H1 (cell line): ENCODE data around the gene TIMP4. TPM values are rescaled to one million over a fixed set of nuclear protein-coding genes. Genes with fewer than 3 reads are reported as not detected.

Experiments
- CTCF ChIA-PET: fragments of 300-600 bp; sonication (Branson Sonifier 250); formaldehyde crosslinking; loops from one replicate; lab custom pipeline; 2021; ENCODE audit not compliant: partially characterized antibody; lab: Charles Lee
- POLR2A ChIA-PET: fragments of 300-600 bp; sonication (Branson Sonifier 250); formaldehyde crosslinking; loops from one replicate; lab custom pipeline; 2021; ENCODE audit warnings: inconsistent platforms; ENCODE audit not compliant: partially characterized antibody; lab: Charles Lee
- DNase-seq, 2 experiments: peaks; one replicate each; pipeline versions ENCODE4 v3.0.0 to v3.0.0-alpha.2; 2010 to 2022; ENCODE audit warnings: low spot score in 2 of 2, low read depth in 1 of 2, mixed read lengths in 1 of 2
- FAIRE-seq: peaks from 2 replicates; lab custom pipeline; 2011; peaks lifted over from hg19 to GRCh38; lab: Jason Lieb, UNC
- H2AFZ ChIP-seq: 2 replicates; pipeline ENCODE4 v1.8.1; 2012; ENCODE audit warnings: low read length, inconsistent platforms
- H2AK5ac ChIP-seq: 2 replicates; pipeline ENCODE4 v1.6.1; 2013; ENCODE audit warnings: low read depth, low read length
- H2BK120ac ChIP-seq: replicated peaks from 2 replicates; pipeline ENCODE3; 2013; ENCODE audit warnings: low read depth, low read length, inconsistent platforms
- H2BK12ac ChIP-seq: 2 replicates; pipeline ENCODE4 v1.6.1; 2013; ENCODE audit warnings: low read depth, low read length
- H2BK15ac ChIP-seq: 2 replicates; pipeline ENCODE4 v1.6.1; 2013; ENCODE audit warnings: low read length
- H2BK20ac ChIP-seq: 2 replicates; pipeline ENCODE4 v1.6.1; 2013; ENCODE audit warnings: low read length
- H2BK5ac ChIP-seq: 2 replicates; pipeline ENCODE4 v1.6.1; 2013; ENCODE audit warnings: low read depth, low read length
- H3K14ac ChIP-seq: 2 replicates; pipeline ENCODE4 v1.6.1; 2013; ENCODE audit warnings: inconsistent platforms; ENCODE audit not compliant: insufficient read length
- H3K18ac ChIP-seq: 2 replicates; pipeline ENCODE4 v1.6.1; 2013; ENCODE audit warnings: low read length; ENCODE audit errors: extremely low read depth
- H3K23ac ChIP-seq: 2 replicates; pipeline ENCODE4 v1.6.1; 2013; ENCODE audit warnings: inconsistent platforms; ENCODE audit not compliant: insufficient read length
- H3K23me2 ChIP-seq: 2 replicates; pipeline ENCODE4 v1.6.1; 2013; ENCODE audit warnings: low read depth, low read length
- H3K27ac ChIP-seq: 2 replicates; pipeline ENCODE4 v1.6.1; 2011; ENCODE audit warnings: low read depth, low read length, inconsistent platforms
- H3K27me3 ChIP-seq, 4 experiments: replicated peaks in 1 of 4; 1 replicate in 1 of 4; 2 replicates in 3 of 4; pipeline versions ENCODE4 v1.6.1 to v1.8.1; 2011 to 2013; ENCODE audit warnings: low read length in 3 of 4, mild to moderate bottlenecking in 3 of 4, inconsistent platforms in 2 of 4, mixed read lengths in 2 of 4, moderate library complexity in 1 of 4; ENCODE audit not compliant: control insufficient read depth in 3 of 4, insufficient read depth in 3 of 4; ENCODE audit errors: extremely low read depth in 1 of 4
- H3K36me3 ChIP-seq, 4 experiments: 2 replicates each; pipeline versions ENCODE4 v1.6.1 to v1.8.1; 2011 to 2013; ENCODE audit warnings: mild to moderate bottlenecking in 4 of 4, low read length in 3 of 4, moderate library complexity in 2 of 4, control low read depth in 1 of 4, inconsistent platforms in 1 of 4; ENCODE audit not compliant: insufficient read depth in 4 of 4, control insufficient read depth in 2 of 4
- H3K4ac ChIP-seq: replicated peaks from 2 replicates; pipeline ENCODE3; 2013; ENCODE audit warnings: low read length, low read depth, mixed read lengths, inconsistent platforms; ENCODE audit not compliant: insufficient read length
- H3K4me1 ChIP-seq, 4 experiments: replicated peaks in 1 of 4; 1 replicate in 1 of 4; 2 replicates in 3 of 4; pipeline versions ENCODE4 v1.6.1 to v1.8.1; 2011 to 2013; ENCODE audit warnings: low read length in 3 of 4, inconsistent platforms in 2 of 4, mixed read lengths in 1 of 4; ENCODE audit not compliant: insufficient read depth in 4 of 4, control insufficient read depth in 3 of 4
- H3K4me2 ChIP-seq, 2 experiments: 2 replicates each; pipeline versions ENCODE4 v1.6.1 to v1.8.1; 2011 to 2013; ENCODE audit warnings: low read depth in 2 of 2, low read length in 2 of 2, control low read depth in 1 of 2, inconsistent platforms in 1 of 2, mild to moderate bottlenecking in 1 of 2; ENCODE audit not compliant: insufficient read depth in 1 of 2
- H3K4me3 ChIP-seq, 4 experiments: fragments of 200-600, 300-600 bp in 1 of 4; sonication (generic), shearing (Covaris generic), sonication (Bioruptor Twin) in 1 of 4; 2 replicates each; pipeline versions ENCODE4 v1.5.1 to v1.8.1; 2011 to 2016; ENCODE audit warnings: low read length in 4 of 4, low read depth in 3 of 4, control low read depth in 2 of 4, inconsistent platforms in 2 of 4, mild to moderate bottlenecking in 2 of 4, mixed read lengths in 1 of 4, moderate library complexity in 1 of 4; ENCODE audit not compliant: insufficient read depth in 2 of 4; ENCODE audit errors: extremely low read depth in 1 of 4
- H3K56ac ChIP-seq: replicated peaks from 2 replicates; pipeline ENCODE3; 2013; ENCODE audit warnings: low read depth, mild to moderate bottlenecking, mixed read lengths, low read length, inconsistent platforms; ENCODE audit not compliant: insufficient read length
- H3K79me1 ChIP-seq: 2 replicates; pipeline ENCODE4 v1.6.1; 2013; ENCODE audit warnings: low read depth, low read length, control low read depth
- H3K79me2 ChIP-seq, 2 experiments: 2 replicates each; pipeline versions ENCODE4 v1.6.1 to v1.8.1; 2012 to 2013; ENCODE audit warnings: low read length in 2 of 2, mild to moderate bottlenecking in 2 of 2, inconsistent platforms in 1 of 2; ENCODE audit not compliant: insufficient read depth in 2 of 2, control insufficient read depth in 1 of 2
- H3K9ac ChIP-seq, 4 experiments: replicated peaks in 1 of 4; 1 replicate in 1 of 4; 2 replicates in 3 of 4; pipeline versions ENCODE4 v1.6.1 to v1.8.1; 2011 to 2013; ENCODE audit warnings: low read depth in 3 of 4, low read length in 3 of 4, control low read depth in 2 of 4, mild to moderate bottlenecking in 2 of 4, moderate library complexity in 2 of 4, inconsistent platforms in 1 of 4; ENCODE audit errors: extremely low read depth in 1 of 4
- H3K9me3 ChIP-seq, 2 experiments: 2 replicates each; pipeline versions ENCODE4 v1.6.1 to v1.8.1; 2012 to 2013; ENCODE audit warnings: mild to moderate bottlenecking in 2 of 2, moderate library complexity in 2 of 2, control low read depth in 1 of 2, inconsistent platforms in 1 of 2, low read depth in 1 of 2, low read length in 1 of 2, mixed read lengths in 1 of 2; ENCODE audit not compliant: insufficient read depth in 2 of 2
- H4K20me1 ChIP-seq, 2 experiments: replicated peaks in 1 of 2; 2 replicates each; pipeline versions ENCODE3 to v1.8.1; 2011 to 2013; ENCODE audit warnings: inconsistent platforms in 2 of 2, low read length in 2 of 2, mild to moderate bottlenecking in 1 of 2; ENCODE audit not compliant: insufficient read depth in 2 of 2, control insufficient read depth in 1 of 2
- H4K5ac ChIP-seq: 2 replicates; pipeline ENCODE4 v1.6.1; 2013; ENCODE audit warnings: low read length, low read depth, mixed read lengths, inconsistent platforms; ENCODE audit not compliant: insufficient read length
- H4K8ac ChIP-seq: 2 replicates; pipeline ENCODE4 v1.8.0; 2013; ENCODE audit warnings: mild to moderate bottlenecking, moderate library complexity, low read length, inconsistent platforms; ENCODE audit not compliant: insufficient read depth; ENCODE audit errors: extremely low read depth
- H4K91ac ChIP-seq: replicated peaks from 2 replicates; pipeline ENCODE3; 2013; ENCODE audit warnings: low read length, mixed read lengths, inconsistent platforms; ENCODE audit not compliant: insufficient read length
- CTBP2 ChIP-seq: IDR thresholded peaks from 2 replicates; pipeline ENCODE4 v1.7.0; 2011; ENCODE audit warnings: borderline replicate concordance, mild to moderate bottlenecking, moderate library complexity, mixed read lengths, low read length; ENCODE audit not compliant: insufficient read depth, insufficient read length
- CTCF ChIP-seq, 3 experiments: IDR thresholded peaks; 1 replicate in 2 of 3; 2 replicates in 1 of 3; pipeline versions ENCODE4 v1.5.1 to v1.6.1; 2011; ENCODE audit warnings: low read length in 3 of 3, mild to moderate bottlenecking in 3 of 3, inconsistent platforms in 2 of 3, low read depth in 1 of 3, moderate library complexity in 1 of 3; ENCODE audit not compliant: insufficient read depth in 1 of 3; ENCODE audit errors: control extremely low read depth in 1 of 3
- GABPA ChIP-seq: IDR thresholded peaks from 2 replicates; pipeline ENCODE4 v1.6.1; 2011; ENCODE audit warnings: mild to moderate bottlenecking, low read length, moderate library complexity, borderline replicate concordance; ENCODE audit not compliant: insufficient read depth
- HDAC6 ChIP-seq: IDR thresholded peaks from one replicate; pipeline ENCODE4 v1.7.1; 2012; ENCODE audit warnings: low read depth, mild to moderate bottlenecking, inconsistent platforms, low read length, moderate library complexity
- JUND ChIP-seq: IDR thresholded peaks from 2 replicates; pipeline ENCODE4 v1.6.1; 2011; ENCODE audit warnings: mild to moderate bottlenecking, improper control_type of control experiment, low read length
- MAX ChIP-seq: IDR thresholded peaks from 2 replicates; pipeline ENCODE4 v1.6.1; 2012; ENCODE audit warnings: inconsistent platforms
- SP4 ChIP-seq: IDR thresholded peaks from 2 replicates; pipeline ENCODE4 v1.6.1; 2012; ENCODE audit warnings: low read length, inconsistent platforms
- TAF1 ChIP-seq: IDR thresholded peaks from 2 replicates; pipeline ENCODE4 v1.6.1; 2011; ENCODE audit warnings: mild to moderate bottlenecking, low read depth, low read length
- WGBS, 2 experiments: shearing (Covaris generic) in 1 of 2; methylation state at CpG; one replicate each; pipeline versions ENCODE4 v1.1.6 to v1.1.7; 2013 to 2015; ENCODE audit warnings: low lambda C conversion rate in 2 of 2, mixed read lengths in 2 of 2, inconsistent platforms in 1 of 2, low coverage in 1 of 2, missing lambda C conversion rate in 1 of 2; ENCODE audit not compliant: insufficient replicate concordance in 2 of 2, insufficient coverage in 1 of 2, insufficient read length in 1 of 2; ENCODE audit errors: extremely low coverage in 1 of 2, missing lambda C conversion rate in 1 of 2; 5-methylcytosine and 5-hydroxymethylcytosine counted together
- polyA plus RNA-seq, 7 experiments: library from polyadenylated mRNA; depleted of rRNA in 3 of 7; stranded (reverse) in 5 of 7; unstranded in 2 of 7; fragments of >200 nt in 5 of 7; fragments of 200-250 nt in 2 of 7; gene quantifications; 1 replicate in 5 of 7; 2 replicates in 1 of 7; 4 replicates in 1 of 7; pipeline versions ENCODE4 v1.2.1 to v1.2.3, GENCODE V29; 2011 to 2013; ENCODE audit warnings: missing spikeins in 2 of 7, mixed read lengths in 2 of 7
- total RNA-seq: library from RNA; stranded (reverse); fragmentation: NEBNext Ultra II Directional; extraction: Animal tissue kit (Norgen Biotek cat#: 25700); gene quantifications from 2 replicates; pipeline ENCODE4 v1.2.1, GENCODE V29; 2021

Gene TIMP4
- total and polyA plus RNA-seq, 2 of the 8 experiments (the other 6 are each of a cell fraction or from before 2014, with no cell fraction given): 5.1 to 8.7 TPM

GRCh38 chr3:12195231-12195630 lies 36.5 kb upstream of the TIMP4 start:
- DNase-seq (no peak), FAIRE-seq (no peak)
- H2BK20ac ChIP-seq: no peak overlapping the region
- no peaks in the 10 kb centered on the region for H3K79me1 ChIP-seq
- H2BK120ac ChIP-seq: no peak overlapping the region
- peaks cover 0 to 2% (median 0%) of the 10 kb centered on the region in 4 experiments; a peak in 1 of 7 replicates for H3K4me1 ChIP-seq
- H3K9me3 ChIP-seq: no peaks in the 10 kb centered on the region
- no peaks in the 10 kb centered on the region for H4K20me1 ChIP-seq
- no peaks in the 10 kb centered on the region for H3K79me2 ChIP-seq
- no peak overlapping the region for H3K27ac ChIP-seq
- no peaks in the 10 kb centered on the region for H3K27me3 ChIP-seq
- no peak overlapping the region for H3K56ac ChIP-seq
- 87% methylated on average over 4 of the region's 4 CpGs; no CpG with 5 or more reads in 1 of the 2 experiments for WGBS, 2 experiments
- no peaks in the 10 kb centered on the region for H3K36me3 ChIP-seq
- ChIA-PET POLR2A (no interaction called here), CTCF (interaction anchor here (0.7 to 3.7 kb wide), 6 partner anchors 11 to 285 kb away, joined by 3 to 13 read pairs (median 4); no protein-coding TSS in a partner anchor)
- H3K4ac ChIP-seq: no peak overlapping the region
- H3K4me2 ChIP-seq: no peak overlapping the region
- no peak overlapping the region for H3K14ac ChIP-seq
- H4K5ac ChIP-seq: no peak overlapping the region
- no peak overlapping the region for H4K91ac ChIP-seq
- H4K8ac ChIP-seq: no peak overlapping the region
- no peaks in the 10 kb centered on the region; the same call in 1 of the 2 replicates for H3K23me2 ChIP-seq
- no peak overlapping the region for H3K9ac ChIP-seq
- no peak overlapping the region for H3K4me3 ChIP-seq
- H2BK5ac ChIP-seq: no peak overlapping the region
- H3K18ac ChIP-seq: no peak overlapping the region
- H2BK15ac ChIP-seq: no peak overlapping the region
- H3K23ac ChIP-seq: no peak overlapping the region
- no peak overlapping the region for H2AFZ ChIP-seq
- H2AK5ac ChIP-seq: no peak overlapping the region
- TF ChIP-seq JUND: no peak
- no peak for TF ChIP-seq CTBP2
- no peak for TF ChIP-seq HDAC6
- TF ChIP-seq SP4: no peak
- no peak for TF ChIP-seq TAF1
- no peak for TF ChIP-seq CTCF (IDR thresholded peaks at IDR 0.05; ENCODE audit: control extremely low read depth in 1 of 3, insufficient read depth in 1 of 3, low read depth in 1 of 3, low read length in 3 of 3)
- TF ChIP-seq MAX: no peak
- TF ChIP-seq GABPA: no peak
- H2BK12ac ChIP-seq: no peak overlapping the region
